HepG2 (cell line): ENCODE data around the gene ZSCAN2. TPM values are rescaled to one million over a fixed set of nuclear protein-coding genes. Genes with fewer than 3 reads are reported as not detected.

ENCODE experiments used
- CEBPZ ChIP-seq: IDR thresholded peaks from 2 replicates; pipeline ENCODE4 v1.6.1; 2012; ENCODE audit warnings: low read length, improper control_type of control experiment
- DMTF1 ChIP-seq: sonication (generic); formaldehyde crosslinking; IDR thresholded peaks from 2 replicates; pipeline ENCODE4 v1.4.0; 2020; ENCODE audit warnings: mild to moderate bottlenecking, missing genetic modification reagents
- FUBP1 ChIP-seq: sonication (generic); formaldehyde crosslinking; IDR thresholded peaks from 2 replicates; pipeline ENCODE4 v1.5.1; 2020; ENCODE audit warnings: missing genetic modification reagents, mild to moderate bottlenecking, borderline replicate concordance
- MED13 ChIP-seq: sonication (generic); formaldehyde crosslinking; IDR thresholded peaks from 2 replicates; pipeline ENCODE4 v1.5.0; 2020; ENCODE audit warnings: missing genetic modification reagents
- MXD3 ChIP-seq: IDR thresholded peaks from 2 replicates; pipeline ENCODE4 v1.6.1; 2016; ENCODE audit warnings: mild to moderate bottlenecking, missing biosample characterization, missing genetic modification reagents
- PRMT3 ChIP-seq: sonication (generic); formaldehyde crosslinking; IDR thresholded peaks from 2 replicates; pipeline ENCODE4 v1.8.1; 2022; ENCODE audit warnings: low read depth, mild to moderate bottlenecking, moderate library complexity, missing genetic modification reagents, borderline replicate concordance
- RERE ChIP-seq: IDR thresholded peaks from 2 replicates; pipeline ENCODE4 v1.6.1; 2016; ENCODE audit warnings: low read depth, missing genetic modification reagents, missing compliant biosample characterization
- RXRB ChIP-seq: IDR thresholded peaks from 2 replicates; pipeline ENCODE4 v1.6.1; 2016; ENCODE audit warnings: borderline replicate concordance, missing genetic modification reagents, missing compliant biosample characterization
- TAF1 ChIP-seq: sonication (generic); formaldehyde crosslinking; IDR thresholded peaks from 2 replicates; pipeline ENCODE4 v1.4.0; 2020; ENCODE audit warnings: missing genetic modification reagents
- ZFAT ChIP-seq: sonication (generic); formaldehyde crosslinking; conservative IDR thresholded peaks from 2 replicates; pipeline ENCODE4 v1.8.1; 2023; ENCODE audit warnings: missing genetic modification reagents, inconsistent platforms
- ZFP41 ChIP-seq: sonication (generic); formaldehyde crosslinking; IDR thresholded peaks from 2 replicates; pipeline ENCODE4 v1.4.0; 2020; ENCODE audit warnings: mild to moderate bottlenecking, missing genetic modification reagents, borderline replicate concordance
- ZMYM4 ChIP-seq: sonication (generic); formaldehyde crosslinking; IDR thresholded peaks from 2 replicates; pipeline ENCODE4 v1.8.1; 2023; ENCODE audit warnings: mild to moderate bottlenecking, missing genetic modification reagents
- ZNF446 ChIP-seq: sonication (generic); formaldehyde crosslinking; IDR thresholded peaks from 2 replicates; pipeline ENCODE4 v1.5.0; 2020; ENCODE audit warnings: mild to moderate bottlenecking, missing genetic modification reagents
- ZNF562 ChIP-seq: sonication (generic); formaldehyde crosslinking; IDR thresholded peaks from 2 replicates; pipeline ENCODE4 v1.8.0; 2022; ENCODE audit warnings: missing genetic modification reagents, borderline replicate concordance
- polyA plus RNA-seq, 8 experiments: library from polyadenylated mRNA; depleted of rRNA in 3 of 8; stranded (reverse) in 7 of 8; unstranded in 1 of 8; fragments of >200 nt; fragmentation: Illumina TruSeq in 4 of 8; extraction: Trizol in 4 of 8; gene quantifications; 2 replicates each; pipeline versions ENCODE4 v1.2.1 to v1.2.3, GENCODE V29; 2011 to 2016; ENCODE audit warnings: low read depth in 4 of 8, missing spikeins in 1 of 8, mixed read lengths in 1 of 8; ENCODE audit not compliant: insufficient read depth in 1 of 8
- total RNA-seq, 5 experiments: library from RNA; depleted of rRNA; stranded (reverse); fragments of >200 nt; fragmentation: Illumina TruSeq; extraction: Trizol; gene quantifications; 2 replicates each; pipeline ENCODE4 v1.2.3, GENCODE V29; 2016; ENCODE audit warnings: low read depth in 1 of 5

Gene ZSCAN2
- total and polyA plus RNA-seq, 2 of the 13 experiments (the other 11 are each of a cell fraction or from before 2014, with no cell fraction given): 11.4 to 21.5 TPM

- no peak for TF ChIP-seq DMTF1 (CRISPR knock-in tag)
- no peak for TF ChIP-seq ZNF446 (CRISPR knock-in tag)
- TF ChIP-seq RXRB (CRISPR knock-in tag): no peak
- no peak for TF ChIP-seq RERE (CRISPR knock-in tag)
- no peak for TF ChIP-seq ZFP41 (CRISPR knock-in tag)
- no peak for TF ChIP-seq PRMT3
- no peak for TF ChIP-seq ZNF562 (CRISPR knock-in tag)
- no peak; the same call in 1 of the 2 replicates for TF ChIP-seq MXD3 (CRISPR knock-in tag)
- TF ChIP-seq ZMYM4 (CRISPR knock-in tag): peak; percentile 52
- no peak for TF ChIP-seq ZFAT
- TF ChIP-seq TAF1 (CRISPR knock-in tag): peak; percentile 79
- no peak for TF ChIP-seq FUBP1
- TF ChIP-seq CEBPZ: no peak
- TF ChIP-seq MED13 (CRISPR knock-in tag): no peak; the same call in 1 of the 2 replicates
Observed at GRCh38 chr15:84600687-84601554, at the start of gene ZSCAN2 (continued).
